GM12865 (cell line): ENCODE data around the gene TCP1.
"Not testable (repeated sequence)": the region's sequence is repeated elsewhere in the genome, so short reads cannot be mapped to it uniquely, and the experiment has no call there.

ENCODE experiments used
- DNase-seq: peaks from one replicate; pipeline ENCODE4 v3.0.0; 2010; ENCODE audit warnings: low read depth
- H3K4me3 ChIP-seq: 2 replicates; pipeline ENCODE4 v1.5.1; 2011; ENCODE audit warnings: mild to moderate bottlenecking, low read depth, low read length, control low read depth
- TF ChIP-seq, protein P1 (sequence below): IDR thresholded peaks from 2 replicates; pipeline ENCODE4 v1.5.1; 2011; ENCODE audit warnings: low read length, control low read depth, low read depth, inconsistent platforms; ENCODE audit not compliant: insufficient read depth; ENCODE audit errors: missing control alignments

The TCP1 gene

GRCh38 chr6:159826004-159826403 lies 36.6 kb upstream of the TCP1 start:
- no peak overlapping the region for H3K4me3 ChIP-seq
- TF ChIP-seq, protein P1, sequence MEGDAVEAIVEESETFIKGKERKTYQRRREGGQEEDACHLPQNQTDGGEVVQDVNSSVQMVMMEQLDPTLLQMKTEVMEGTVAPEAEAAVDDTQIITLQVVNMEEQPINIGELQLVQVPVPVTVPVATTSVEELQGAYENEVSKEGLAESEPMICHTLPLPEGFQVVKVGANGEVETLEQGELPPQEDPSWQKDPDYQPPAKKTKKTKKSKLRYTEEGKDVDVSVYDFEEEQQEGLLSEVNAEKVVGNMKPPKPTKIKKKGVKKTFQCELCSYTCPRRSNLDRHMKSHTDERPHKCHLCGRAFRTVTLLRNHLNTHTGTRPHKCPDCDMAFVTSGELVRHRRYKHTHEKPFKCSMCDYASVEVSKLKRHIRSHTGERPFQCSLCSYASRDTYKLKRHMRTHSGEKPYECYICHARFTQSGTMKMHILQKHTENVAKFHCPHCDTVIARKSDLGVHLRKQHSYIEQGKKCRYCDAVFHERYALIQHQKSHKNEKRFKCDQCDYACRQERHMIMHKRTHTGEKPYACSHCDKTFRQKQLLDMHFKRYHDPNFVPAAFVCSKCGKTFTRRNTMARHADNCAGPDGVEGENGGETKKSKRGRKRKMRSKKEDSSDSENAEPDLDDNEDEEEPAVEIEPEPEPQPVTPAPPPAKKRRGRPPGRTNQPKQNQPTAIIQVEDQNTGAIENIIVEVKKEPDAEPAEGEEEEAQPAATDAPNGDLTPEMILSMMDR: no peak
- DNase-seq: no peak

- not testable (repeated sequence) for H3K4me3 ChIP-seq, DNase-seq
Measured at GRCh38 chr6:159824690-159825089, 35.3 kb upstream of the TCP1 start.

- DNase-seq: no peak
- H3K4me3 ChIP-seq: no peak overlapping the region
- TF ChIP-seq, protein P1: no peak
Measured at GRCh38 chr6:159823953-159824352, 34.6 kb upstream of the TCP1 start.

DNA sequence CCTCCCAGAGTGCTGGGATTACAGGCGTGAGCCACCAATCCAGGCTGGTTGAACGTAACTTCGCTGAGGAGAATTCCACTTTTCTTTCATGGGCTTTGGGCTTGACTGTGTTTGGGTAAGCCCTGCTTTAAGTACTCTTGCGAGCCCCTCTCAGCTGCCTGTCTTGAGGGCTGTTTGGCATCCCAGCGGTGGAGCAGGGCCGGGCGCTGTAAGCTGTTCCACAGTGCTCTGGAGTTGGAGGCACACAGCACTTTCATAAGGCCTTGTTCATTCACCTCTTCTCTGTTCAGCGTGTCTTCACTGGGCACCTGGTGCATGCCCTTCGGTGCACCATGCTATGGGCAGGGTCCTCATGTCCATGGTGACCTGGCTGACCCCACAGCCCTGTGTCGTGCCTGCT lies 32.3 kb upstream of the TCP1 start:
- no peak for DNase-seq
- TF ChIP-seq, protein P1: no peak
- no peak overlapping the region for H3K4me3 ChIP-seq

DNA sequence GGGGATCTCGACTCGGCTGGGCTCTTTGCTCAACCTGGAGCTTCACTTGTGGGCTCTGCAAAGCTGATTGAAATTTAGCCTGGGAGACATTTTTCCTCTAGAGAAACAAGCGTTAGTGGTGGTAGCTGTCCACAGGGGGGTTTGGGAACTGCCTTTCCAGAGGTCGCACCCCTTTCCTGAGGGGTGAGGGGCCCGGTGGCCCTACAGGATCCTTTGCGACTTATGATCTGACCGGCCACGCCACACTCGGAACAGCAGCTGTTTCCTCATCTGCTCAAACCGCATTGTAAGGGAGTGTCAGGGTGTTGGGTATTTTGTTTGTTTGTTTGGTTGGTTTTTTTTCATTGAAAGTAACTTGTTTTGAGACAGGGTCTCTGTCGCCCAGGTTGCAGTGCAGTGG lies 31.7 kb upstream of the TCP1 start:
- no peak overlapping the region for H3K4me3 ChIP-seq
- TF ChIP-seq, protein P1: no peak
- DNase-seq: no peak

DNA sequence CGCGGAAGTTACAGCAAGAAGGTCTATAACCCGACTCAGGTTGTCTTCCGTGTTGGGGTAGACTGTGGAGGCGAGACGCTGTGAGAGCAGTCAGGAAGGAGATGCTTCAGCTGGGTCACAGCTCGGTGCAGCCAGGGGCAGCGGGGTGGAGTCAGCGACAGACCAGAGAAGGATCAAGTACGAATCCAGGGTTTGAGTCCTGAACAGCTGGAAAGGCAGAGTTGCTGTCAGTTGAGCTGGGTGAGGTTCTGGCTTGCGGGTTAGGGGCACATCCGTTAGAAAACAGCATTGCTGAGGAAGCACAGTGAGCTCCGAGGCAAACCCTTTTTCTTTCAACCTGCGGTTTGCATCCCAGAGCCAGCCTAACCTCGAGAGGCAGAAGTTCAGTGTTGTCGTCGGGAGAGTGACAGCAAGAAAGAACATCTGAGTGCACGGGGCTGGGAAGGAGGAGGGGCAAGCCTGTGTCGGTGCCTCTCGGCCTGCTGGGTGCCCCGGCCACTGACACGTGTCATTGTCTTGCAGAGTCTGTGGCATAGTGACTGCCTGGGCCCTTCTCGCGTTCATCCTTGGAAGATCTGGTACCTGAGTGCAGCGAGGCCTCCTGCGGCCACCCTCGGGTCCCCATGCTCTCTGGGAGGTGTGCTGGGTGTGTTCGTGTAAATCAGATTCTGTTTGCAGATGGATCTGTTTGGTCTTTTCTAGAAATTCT lies 30.7 kb upstream of the TCP1 start:
- TF ChIP-seq, protein P1: no peak
- no peak for DNase-seq
- H3K4me3 ChIP-seq: no peak overlapping the region

- TF ChIP-seq, protein P1: no peak
- no peak for DNase-seq
- H3K4me3 ChIP-seq: no peak overlapping the region
Measured at GRCh38 chr6:159819098-159819497, 29.7 kb upstream of the TCP1 start.
